Smooth muscle cell (in vitro differentiated cells): ENCODE data around the gene CDPF1. TPM values are rescaled to one million over a fixed set of nuclear protein-coding genes. Genes with fewer than 3 reads are reported as not detected.

ENCODE experiments used
- DNase-seq: peaks from one replicate; lab custom pipeline; 2025; ENCODE audit not compliant: unreplicated experiment; lab: John Stamatoyannopoulos, UW
- H2AFZ ChIP-seq: fragments of 200-600 bp; sonication (generic); 2 replicates; pipeline ENCODE4 v1.6.0; 2016; ENCODE audit warnings: antibody characterized with exemption, low read depth, mild to moderate bottlenecking
- H3F3A ChIP-seq: fragments of 200-600 bp; sonication (generic); 2 replicates; pipeline ENCODE4 v1.6.0; 2017; ENCODE audit warnings: antibody characterized with exemption, low read depth
- H3K27ac ChIP-seq: fragments of 200-600 bp; sonication (generic); 2 replicates; pipeline ENCODE4 v1.5.1; 2016; ENCODE audit warnings: low read depth, mild to moderate bottlenecking
- H3K27me3 ChIP-seq: fragments of 200-600 bp; sonication (generic); 2 replicates; pipeline ENCODE4 v1.6.1; 2016; ENCODE audit warnings: low read depth, mild to moderate bottlenecking
- H3K36me3 ChIP-seq: fragments of 200-600 bp; sonication (generic); 2 replicates; pipeline ENCODE4 v1.5.1; 2016; ENCODE audit warnings: low read depth
- H3K4me1 ChIP-seq: fragments of 200-600 bp; sonication (generic); 2 replicates; pipeline ENCODE4 v1.5.1; 2016; ENCODE audit warnings: low read depth
- H3K4me2 ChIP-seq: fragments of 200-600 bp; sonication (generic); 2 replicates; pipeline ENCODE4 v1.6.0; 2016; ENCODE audit warnings: mild to moderate bottlenecking
- H3K4me3 ChIP-seq: fragments of 200-600 bp; sonication (generic); 2 replicates; pipeline ENCODE4 v1.5.1; 2016; ENCODE audit warnings: mild to moderate bottlenecking
- H3K79me2 ChIP-seq: fragments of 200-600 bp; sonication (generic); 2 replicates; pipeline ENCODE4 v1.6.0; 2016; ENCODE audit warnings: low read depth, mild to moderate bottlenecking
- H3K9ac ChIP-seq: fragments of 200-600 bp; sonication (generic); 2 replicates; pipeline ENCODE4 v1.6.0; 2016; ENCODE audit warnings: low read depth
- H3K9me3 ChIP-seq: fragments of 200-600 bp; sonication (generic); replicated peaks from 2 replicates; pipeline ENCODE4 v1.5.1; 2016; ENCODE audit warnings: low read depth
- H4K20me1 ChIP-seq: fragments of 200-600 bp; sonication (generic); 2 replicates; pipeline ENCODE4 v1.6.0; 2016; ENCODE audit warnings: low read depth
- CTCF ChIP-seq: fragments of 200-600 bp; sonication (generic); IDR thresholded peaks from 2 replicates; pipeline ENCODE4 v1.5.1; 2017; ENCODE audit warnings: borderline replicate concordance, mild to moderate bottlenecking, antibody characterized with exemption; ENCODE audit not compliant: insufficient read depth, poor library complexity, severe bottlenecking
- WGBS: methylation state at CpG from one replicate; pipeline ENCODE4 v1.1.7; 2016; ENCODE audit warnings: low lambda C conversion rate; 5-methylcytosine and 5-hydroxymethylcytosine counted together
- polyA plus RNA-seq: library from polyadenylated mRNA; unstranded; fragments of >200 nt; fragmentation: Nextera tagmentation; extraction: Ambion mirVana; gene quantifications from 2 replicates; pipeline ENCODE4 v1.2.1, GENCODE V29; 2016
- total RNA-seq: library from RNA; depleted of rRNA; stranded (reverse); fragments of >200 nt; gene quantifications from 2 replicates; pipeline ENCODE4 v1.2.3, GENCODE V29; 2014

The CDPF1 gene
- total and polyA plus RNA-seq, 2 experiments from 2014 or later, result 9.6 to 11.6 TPM

- DNase-seq, result no peak
- no peaks in the 10 kb centered on the region for H3K9me3 ChIP-seq
- H3K27ac ChIP-seq, result no peak overlapping the region
- no peak overlapping the region for H3K4me3 ChIP-seq
- H2AFZ ChIP-seq, result no peak overlapping the region
- H3K9ac ChIP-seq, result no peak overlapping the region
- H3K36me3 ChIP-seq, result peaks cover 7% of the 10 kb centered on the region
- no peaks in the 10 kb centered on the region for H3K27me3 ChIP-seq
- H3K4me2 ChIP-seq, result no peak overlapping the region
- H3F3A ChIP-seq, result no peaks in the 10 kb centered on the region
- H4K20me1 ChIP-seq, result peaks cover 16% of the 10 kb centered on the region
- H3K4me1 ChIP-seq, result no peaks in the 10 kb centered on the region
- H3K79me2 ChIP-seq, result no peaks in the 10 kb centered on the region
- TF ChIP-seq CTCF, result no peak
- 89% methylated on average over 18 of the region's 18 CpGs for WGBS
Measured at GRCh38 chr22:46195487-46196165, 54.5 kb downstream of the CDPF1 start.

Other genes with a start within 250 kb of the CDPF1 start
- gene PPARA, start 99.8 kb downstream of the CDPF1 start, total RNA-seq, result 13.7 and 18.0 TPM in 2 replicates
- gene PPARA, start 99.8 kb downstream of the CDPF1 start, polyA plus RNA-seq, result 8.8 and 9.2 TPM in 2 replicates
- gene PKDREJ, start 13.1 kb upstream of the CDPF1 start, total RNA-seq, result under 0.01 TPM in 1 of 2 replicates, not detected in the other
- 0.05 and 0.07 TPM in 2 replicates for gene PKDREJ, start 13.1 kb upstream of the CDPF1 start, polyA plus RNA-seq
- gene TTC38, start 17.7 kb upstream of the CDPF1 start, total RNA-seq, result 24.4 and 35.6 TPM in 2 replicates
- gene TTC38, start 17.7 kb upstream of the CDPF1 start, polyA plus RNA-seq, result 14.2 and 19.6 TPM in 2 replicates
- 2.7 and 3.6 TPM in 2 replicates for gene GTSE1, start 46.6 kb upstream of the CDPF1 start, total RNA-seq
- 6.8 and 9.3 TPM in 2 replicates for gene GTSE1, start 46.6 kb upstream of the CDPF1 start, polyA plus RNA-seq
- gene TRMU, start 85.4 kb upstream of the CDPF1 start, total RNA-seq, result 15.8 and 17.3 TPM in 2 replicates
- gene TRMU, start 85.4 kb upstream of the CDPF1 start, polyA plus RNA-seq, result 20.5 and 33.7 TPM in 2 replicates